Neutrophil (primary cell): ENCODE measurements around the gene SNAP23.
A peak's percentile ranks its signal among the peaks of the same experiment; 100 is the strongest.

Experiments used
- H3K27ac ChIP-seq: fragments of 200-600 bp; sonication (generic); 2 replicates; pipeline ENCODE4 v1.5.1; 2016; ENCODE audit warnings: mild to moderate bottlenecking, moderate library complexity
- H3K27me3 ChIP-seq: fragments of 200-600 bp; sonication (generic); 2 replicates; pipeline ENCODE4 v1.6.0; 2016; ENCODE audit warnings: mild to moderate bottlenecking
- H3K36me3 ChIP-seq: fragments of 200-600 bp; sonication (generic); 2 replicates; pipeline ENCODE4 v1.5.1; 2017
- H3K4me1 ChIP-seq, 2 experiments: fragments of 200-600 bp in 1 of 2; sonication (generic) in 1 of 2; 1 replicate in 1 of 2; 2 replicates in 1 of 2; pipeline versions ENCODE4 v1.5.1 to v1.6.1; 2013 to 2016; ENCODE audit warnings: low read depth in 1 of 2, low read length in 1 of 2, mild to moderate bottlenecking in 1 of 2, moderate library complexity in 1 of 2; ENCODE audit not compliant: control insufficient read depth in 1 of 2, insufficient read depth in 1 of 2
- H3K4me3 ChIP-seq, 2 experiments: fragments of 200-600 bp in 1 of 2; sonication (generic) in 1 of 2; 1 replicate in 1 of 2; 2 replicates in 1 of 2; pipeline ENCODE4 v1.5.1; 2013 to 2016; ENCODE audit warnings: low read depth in 1 of 2, low read length in 1 of 2, mild to moderate bottlenecking in 1 of 2, moderate library complexity in 1 of 2
- H3K9me3 ChIP-seq: fragments of 200-600 bp; sonication (generic); 2 replicates; pipeline ENCODE4 v1.5.1; 2016
- TF ChIP-seq, protein P1 (sequence below): fragments of 200-600 bp; sonication (generic); IDR thresholded peaks from 2 replicates; pipeline ENCODE4 v1.5.1; 2016; ENCODE audit warnings: antibody characterized with exemption

SNAP23 gene

DNA sequence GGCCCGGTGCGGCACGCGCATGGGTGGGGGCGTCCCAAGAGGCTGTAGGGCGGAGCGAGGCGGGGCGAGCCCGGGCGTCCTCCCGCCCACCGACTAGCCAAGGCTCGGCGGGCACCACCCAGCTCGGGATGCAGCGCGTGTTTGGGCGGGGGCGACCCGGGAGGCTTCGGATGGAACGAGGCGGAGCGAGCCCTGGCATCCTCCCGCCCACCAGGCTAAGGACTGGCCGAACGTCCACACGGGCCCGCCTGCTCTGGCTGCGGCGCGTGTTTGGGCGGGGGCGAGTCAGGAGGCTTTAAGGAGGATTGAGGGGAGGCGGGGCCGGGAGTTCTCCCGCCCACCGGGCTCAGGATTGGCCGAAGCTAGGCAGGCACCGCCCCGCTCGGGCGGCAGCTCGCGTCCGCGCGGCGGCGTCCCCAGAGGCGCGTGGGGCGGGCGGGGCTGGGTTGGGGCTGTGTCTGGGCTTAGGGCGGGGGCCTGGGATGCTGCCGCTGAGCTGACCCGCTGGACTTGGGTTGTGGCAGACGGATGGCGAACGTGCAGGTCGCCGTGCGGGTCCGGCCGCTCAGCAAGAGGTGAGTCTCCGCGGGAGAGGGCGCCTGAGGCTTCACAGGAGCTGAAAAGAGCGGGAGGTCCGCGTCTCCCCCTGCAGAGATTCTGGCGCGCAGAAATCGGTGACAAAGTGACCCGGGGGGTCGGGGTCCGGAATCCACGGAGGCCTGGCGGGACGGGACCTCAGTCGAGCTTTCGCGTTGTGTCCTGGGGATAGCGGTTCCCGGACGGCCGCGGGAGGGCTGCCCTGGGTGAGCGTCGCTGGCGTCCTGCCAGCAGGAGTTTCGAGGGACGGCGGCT, 80.0 kb downstream of the SNAP23 start, which contains the start of gene STARD9:
Gene STARD9, plus strand, starts transcription at position 419 of the 852 bp plus-strand sequence. Its CDS starts 110 bp downstream, at position 529.
- H3K9me3 ChIP-seq, result no peaks in the 10 kb centered on the region

DNA sequence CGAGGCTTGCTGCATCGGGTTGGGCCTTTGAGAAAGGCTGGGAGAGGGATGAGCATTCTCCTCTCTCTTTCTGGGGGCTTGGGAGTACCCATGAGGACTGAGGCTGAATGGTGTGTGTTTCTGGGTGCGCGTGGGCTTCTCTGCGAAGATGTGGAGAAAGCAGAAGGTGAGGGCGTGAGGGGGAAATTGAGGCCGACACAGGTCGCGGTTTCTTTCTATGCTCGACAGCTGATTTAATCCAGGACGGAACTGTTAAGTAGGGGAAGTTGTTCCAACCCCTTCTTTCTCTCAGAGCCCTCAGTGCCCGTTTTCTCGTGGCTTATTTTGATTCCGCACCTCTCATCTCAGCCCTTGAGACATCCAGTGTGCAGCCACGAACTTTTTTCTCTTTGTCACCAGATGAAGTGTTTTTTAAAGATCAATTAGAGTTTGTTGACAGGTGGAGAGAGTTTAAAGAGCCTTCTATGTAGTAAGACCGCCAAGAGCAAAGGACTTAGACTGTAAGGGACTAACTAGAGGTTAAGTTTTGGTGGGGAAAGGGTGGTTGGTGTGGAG, 80.7 kb downstream of the SNAP23 start:
- Histone ChIP-seq H3K27ac (no peak overlapping the region), H3K4me1 (peaks cover 20% of the 10 kb centered on the region in 2 experiments), H3K27me3 (peaks cover 77% of the 10 kb centered on the region), H3K4me3 (peak overlapping the region; percentile 75 to 76), H3K9me3 (no peaks in the 10 kb centered on the region), H3K36me3 (no peaks in the 10 kb centered on the region)
- TF ChIP-seq, protein P1, sequence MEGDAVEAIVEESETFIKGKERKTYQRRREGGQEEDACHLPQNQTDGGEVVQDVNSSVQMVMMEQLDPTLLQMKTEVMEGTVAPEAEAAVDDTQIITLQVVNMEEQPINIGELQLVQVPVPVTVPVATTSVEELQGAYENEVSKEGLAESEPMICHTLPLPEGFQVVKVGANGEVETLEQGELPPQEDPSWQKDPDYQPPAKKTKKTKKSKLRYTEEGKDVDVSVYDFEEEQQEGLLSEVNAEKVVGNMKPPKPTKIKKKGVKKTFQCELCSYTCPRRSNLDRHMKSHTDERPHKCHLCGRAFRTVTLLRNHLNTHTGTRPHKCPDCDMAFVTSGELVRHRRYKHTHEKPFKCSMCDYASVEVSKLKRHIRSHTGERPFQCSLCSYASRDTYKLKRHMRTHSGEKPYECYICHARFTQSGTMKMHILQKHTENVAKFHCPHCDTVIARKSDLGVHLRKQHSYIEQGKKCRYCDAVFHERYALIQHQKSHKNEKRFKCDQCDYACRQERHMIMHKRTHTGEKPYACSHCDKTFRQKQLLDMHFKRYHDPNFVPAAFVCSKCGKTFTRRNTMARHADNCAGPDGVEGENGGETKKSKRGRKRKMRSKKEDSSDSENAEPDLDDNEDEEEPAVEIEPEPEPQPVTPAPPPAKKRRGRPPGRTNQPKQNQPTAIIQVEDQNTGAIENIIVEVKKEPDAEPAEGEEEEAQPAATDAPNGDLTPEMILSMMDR, result no peak

More for the DNA sequence above, 80.0 kb downstream of the SNAP23 start, which contains the start of gene STARD9:
- Histone ChIP-seq H3K4me1 (peaks cover 16 to 17% of the 10 kb centered on the region in 2 experiments), H3K27ac (peak within 1 kb of the TSS; percentile 22), H3K4me3 (peak within 1 kb of the TSS; percentile 75 to 76), H3K27me3 (peaks cover 70% of the 10 kb centered on the region), H3K36me3 (no peaks in the 10 kb centered on the region)
- TF ChIP-seq, protein P1, result peak; percentile 45

DNA sequence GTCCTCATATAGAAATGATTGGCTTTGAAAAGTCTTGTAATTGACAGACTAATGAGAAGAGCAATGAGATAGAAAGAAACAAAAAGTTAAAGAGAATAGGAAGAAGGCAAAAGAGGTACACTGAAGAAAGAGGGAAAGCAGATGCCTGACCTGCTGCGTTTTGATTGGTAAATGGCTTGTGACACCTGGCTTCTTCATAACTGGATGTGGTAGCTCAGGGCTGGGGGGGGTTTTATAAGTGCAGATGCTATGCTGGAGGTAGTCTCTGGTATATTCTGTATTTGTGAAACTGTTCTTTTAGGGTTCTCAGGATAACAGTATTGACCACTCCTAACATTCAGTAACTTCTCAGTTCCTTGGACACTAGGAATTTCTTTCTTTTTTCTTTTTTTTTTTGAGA, 81.3 kb downstream of the SNAP23 start:
- TF ChIP-seq, protein P1, result no peak
- H3K9me3 ChIP-seq, result no peaks in the 10 kb centered on the region

DNA sequence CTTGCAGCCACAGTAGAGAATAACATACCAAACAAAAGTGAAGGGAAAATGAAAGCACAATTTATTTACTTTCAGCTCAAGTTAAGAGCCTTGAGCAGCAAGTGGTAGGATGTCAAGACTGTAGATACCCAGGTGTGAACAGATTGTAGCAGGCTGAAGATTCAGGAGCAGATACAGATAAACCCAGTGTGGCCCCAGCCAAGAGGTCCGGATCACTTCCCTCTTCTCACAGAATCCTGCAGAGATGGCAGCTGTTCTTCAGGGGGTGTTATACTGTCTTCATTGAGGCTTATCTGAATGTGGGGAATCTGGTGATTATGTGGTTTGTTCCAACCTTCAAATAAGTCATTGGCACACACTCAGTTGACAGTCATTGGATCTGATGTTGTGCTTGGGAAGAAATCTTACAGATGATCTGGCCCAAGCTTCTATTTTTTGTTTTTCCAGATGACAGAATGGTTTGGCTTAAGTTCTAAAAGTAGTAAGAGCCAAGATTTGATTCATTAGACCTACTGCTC, 82.1 kb downstream of the SNAP23 start:
- no peaks in the 10 kb centered on the region for H3K9me3 ChIP-seq
- H3K27ac ChIP-seq, result no peak overlapping the region
- no peaks in the 10 kb centered on the region for H3K36me3 ChIP-seq
- TF ChIP-seq, protein P1, result no peak
- peaks cover 89% of the 10 kb centered on the region for H3K27me3 ChIP-seq
- H3K4me3 ChIP-seq, result no peak overlapping the region
- peaks cover 21 to 27% of the 10 kb centered on the region in 2 experiments for H3K4me1 ChIP-seq

More for the DNA sequence above, 81.3 kb downstream of the SNAP23 start:
- no peak overlapping the region for H3K27ac ChIP-seq
- H3K36me3 ChIP-seq, result no peaks in the 10 kb centered on the region
- H3K4me3 ChIP-seq, result no peak overlapping the region
- peaks cover 21 to 25% of the 10 kb centered on the region in 2 experiments for H3K4me1 ChIP-seq
- H3K27me3 ChIP-seq, result peaks cover 81% of the 10 kb centered on the region

DNA sequence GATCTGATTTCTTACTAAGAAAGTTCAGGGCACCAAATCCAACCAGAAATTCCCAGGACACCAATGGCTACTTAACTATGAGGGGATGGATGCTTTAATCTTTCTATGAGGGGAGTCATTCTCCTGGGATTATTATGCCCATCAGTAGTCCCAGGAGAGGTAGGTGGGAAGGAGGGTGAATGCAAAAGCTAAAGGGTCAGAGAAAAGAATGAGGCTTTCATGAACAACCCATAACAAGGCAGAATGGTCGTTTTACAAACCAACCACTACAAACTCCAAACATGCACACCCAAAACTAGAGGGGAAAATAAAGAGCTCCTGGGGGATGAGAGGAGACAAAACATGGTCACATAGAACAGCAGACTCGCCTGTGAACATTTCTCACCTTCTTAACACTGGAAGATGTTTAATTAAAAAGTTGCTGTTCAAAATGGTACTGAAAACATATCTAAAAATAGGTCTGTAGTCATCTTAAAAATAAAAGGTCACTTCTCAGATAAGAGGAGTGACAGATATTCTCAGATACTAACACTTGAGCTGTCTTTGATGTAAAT, 83.6 kb downstream of the SNAP23 start:
- Histone ChIP-seq H3K9me3 (no peaks in the 10 kb centered on the region), H3K36me3 (no peaks in the 10 kb centered on the region), H3K27me3 (peaks cover 94% of the 10 kb centered on the region), H3K27ac (no peak overlapping the region), H3K4me3 (no peak overlapping the region), H3K4me1 (peaks cover 21 to 27% of the 10 kb centered on the region in 2 experiments)
- TF ChIP-seq, protein P1, result no peak
